ENCODE results near the gene ZNF263. TPM values are rescaled to one million over a fixed set of nuclear protein-coding genes. Genes with fewer than 3 reads are reported as not detected.

ZNF263 gene
- total and polyA plus RNA-seq, 9 of the 15 experiments (the other 6 are each of a cell fraction or from before 2014, with no cell fraction given), result 4.6 to 48.3 (median 31.8) TPM

DNA sequence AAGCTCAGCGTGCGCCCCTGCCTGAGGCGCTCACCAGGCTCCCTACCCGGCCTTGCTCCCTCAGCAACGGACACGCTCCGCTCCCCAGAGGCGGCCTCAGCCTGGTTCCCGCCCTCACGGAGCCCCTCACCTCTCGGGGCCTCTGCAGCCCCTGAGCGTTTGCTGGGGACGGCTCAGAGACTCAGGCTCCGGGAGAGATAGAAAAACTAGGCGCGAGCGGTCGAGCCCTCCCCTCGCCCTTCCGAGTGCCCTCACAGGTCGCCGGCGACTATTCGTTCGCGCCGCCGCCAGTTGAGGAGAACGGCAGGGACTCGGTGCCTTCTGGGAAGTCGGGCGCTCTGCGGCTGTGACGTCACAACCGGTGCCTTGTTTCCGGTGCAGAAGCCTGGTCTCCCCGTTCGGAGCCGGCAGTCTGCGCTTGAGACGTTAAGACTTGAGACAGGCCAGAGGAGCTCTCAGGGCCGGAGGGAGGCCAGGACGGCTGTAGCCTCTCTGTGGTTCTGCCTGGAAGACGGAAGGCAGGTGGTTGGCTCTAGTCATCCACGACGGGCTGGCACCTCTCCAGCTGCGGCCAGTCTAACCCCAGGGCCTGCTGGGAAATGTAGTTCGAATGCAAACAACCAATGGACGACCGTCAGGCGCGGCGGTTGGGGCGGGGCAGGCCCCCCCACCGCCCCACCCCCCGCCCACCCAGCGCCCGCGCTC lies 48.3 kb upstream of the ZNF263 start, which contains the start of gene ZNF200 (continued):
- TF ChIP-seq, protein P1, sequence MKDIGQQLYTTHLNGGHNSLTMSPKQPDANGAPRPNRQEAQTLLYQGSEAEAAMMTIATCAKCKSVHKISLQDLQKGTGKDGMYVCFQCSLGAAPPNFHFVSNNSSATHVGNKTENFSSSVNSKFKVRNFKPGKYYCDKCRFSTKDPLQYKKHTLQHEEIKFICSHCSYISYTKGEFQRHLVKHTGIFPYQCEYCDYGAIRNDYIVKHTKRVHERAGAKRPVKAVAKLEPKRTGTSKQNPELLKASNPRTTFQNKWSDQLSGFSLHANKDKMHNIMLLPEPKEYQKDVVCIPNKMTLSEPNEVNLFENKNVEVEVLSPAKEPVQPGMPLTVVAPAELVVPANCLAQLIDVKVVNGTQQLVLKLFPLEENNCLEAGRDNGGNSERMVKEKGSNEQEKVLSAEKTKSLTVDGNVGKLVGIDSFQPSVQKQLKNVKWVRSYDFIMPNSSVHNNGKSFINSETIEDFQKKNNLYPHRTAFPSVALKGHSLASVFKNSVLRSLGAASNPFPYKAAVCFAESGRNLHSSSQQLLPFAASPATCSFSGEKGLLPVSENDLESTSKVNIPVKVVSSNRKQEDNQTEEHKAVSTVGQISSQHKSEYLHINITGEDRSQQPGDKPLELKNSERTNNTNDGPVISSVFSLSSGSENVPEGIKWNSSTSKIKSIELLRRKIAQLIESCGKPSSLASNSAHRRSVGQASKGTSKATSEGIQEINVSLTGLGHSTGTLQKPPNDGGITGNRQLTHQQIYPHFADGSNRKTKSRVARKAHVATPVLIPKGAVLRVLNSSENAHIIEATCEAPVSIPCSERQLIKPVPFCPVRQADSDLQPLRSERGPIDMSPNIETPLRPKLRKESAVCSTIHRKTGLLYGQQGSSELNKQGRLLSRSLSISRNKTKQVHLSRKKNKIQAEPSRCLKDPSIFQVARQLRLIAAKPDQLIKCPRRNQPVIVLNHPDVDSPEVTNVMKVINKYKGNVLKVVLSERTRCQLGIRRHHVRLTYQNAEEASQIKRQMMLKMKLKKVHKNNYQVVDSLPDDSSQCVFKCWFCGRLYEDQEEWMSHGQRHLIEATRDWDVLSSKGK (CRISPR knock-in tag; IDR thresholded peaks at IDR 0.05), result no peak
- TF ChIP-seq DACH1 (IDR thresholded peaks at IDR 0.05; ENCODE audit: partially characterized antibody) (peak; percentile 13), HIVEP1 (CRISPR knock-in tag; IDR thresholded peaks at IDR 0.05) (no peak), NELFE (IDR thresholded peaks at IDR 0.05; ENCODE audit: insufficient read depth, insufficient read length) (no peak), VEZF1 (CRISPR knock-in tag; IDR thresholded peaks at IDR 0.05) (peak; percentile 94), ZNF778 (CRISPR knock-in tag; IDR thresholded peaks at IDR 0.05) (no peak), GABPB1 (CRISPR knock-in tag; IDR thresholded peaks at IDR 0.05) (peak; percentile 98), CBFB (CRISPR knock-in tag; IDR thresholded peaks at IDR 0.05) (peak; percentile 87), HDAC3 (IDR thresholded peaks at IDR 0.05; ENCODE audit: borderline replicate concordance, partially characterized antibody) (no peak), FOSL1 (tag; conservative IDR thresholded peaks at IDR 0.05) (no peak), LARP7 (IDR thresholded peaks at IDR 0.05) (no peak), E2F6 (IDR thresholded peaks at IDR 0.05; ENCODE audit: borderline replicate concordance in 1 of 2, extremely low read depth in 1 of 2, insufficient read depth in 1 of 2, insufficient read length in 1 of 2, low read depth in 1 of 2, low read length in 1 of 2, poor library complexity in 1 of 2, severe bottlenecking in 1 of 2) (peak in 1 of 2 experiments; percentile 64)
- TF ChIP-seq, protein P2, sequence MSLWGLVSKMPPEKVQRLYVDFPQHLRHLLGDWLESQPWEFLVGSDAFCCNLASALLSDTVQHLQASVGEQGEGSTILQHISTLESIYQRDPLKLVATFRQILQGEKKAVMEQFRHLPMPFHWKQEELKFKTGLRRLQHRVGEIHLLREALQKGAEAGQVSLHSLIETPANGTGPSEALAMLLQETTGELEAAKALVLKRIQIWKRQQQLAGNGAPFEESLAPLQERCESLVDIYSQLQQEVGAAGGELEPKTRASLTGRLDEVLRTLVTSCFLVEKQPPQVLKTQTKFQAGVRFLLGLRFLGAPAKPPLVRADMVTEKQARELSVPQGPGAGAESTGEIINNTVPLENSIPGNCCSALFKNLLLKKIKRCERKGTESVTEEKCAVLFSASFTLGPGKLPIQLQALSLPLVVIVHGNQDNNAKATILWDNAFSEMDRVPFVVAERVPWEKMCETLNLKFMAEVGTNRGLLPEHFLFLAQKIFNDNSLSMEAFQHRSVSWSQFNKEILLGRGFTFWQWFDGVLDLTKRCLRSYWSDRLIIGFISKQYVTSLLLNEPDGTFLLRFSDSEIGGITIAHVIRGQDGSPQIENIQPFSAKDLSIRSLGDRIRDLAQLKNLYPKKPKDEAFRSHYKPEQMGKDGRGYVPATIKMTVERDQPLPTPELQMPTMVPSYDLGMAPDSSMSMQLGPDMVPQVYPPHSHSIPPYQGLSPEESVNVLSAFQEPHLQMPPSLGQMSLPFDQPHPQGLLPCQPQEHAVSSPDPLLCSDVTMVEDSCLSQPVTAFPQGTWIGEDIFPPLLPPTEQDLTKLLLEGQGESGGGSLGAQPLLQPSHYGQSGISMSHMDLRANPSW (CRISPR knock-in tag; IDR thresholded peaks at IDR 0.05), result no peak
